Measurements from ENCODE around the gene PSTPIP2. TPM values are rescaled to one million over a fixed set of nuclear protein-coding genes. Genes with fewer than 3 reads are reported as not detected.

Gene PSTPIP2
- total and polyA plus RNA-seq, 2 donors (not counting 3 experiments of a cell fraction or from before 2014, with no cell fraction given), result 1.6 to 4.9 TPM

- no peak overlapping the region for H3K9ac ChIP-seq (replicated peaks; ENCODE audit: extremely low read depth, insufficient read depth, low read length)
- H3K79me2 ChIP-seq (ENCODE audit: control insufficient read depth, insufficient read depth, low read length), result no peaks in the 10 kb centered on the region
- intact Hi-C loops (cut with micrococcal nuclease) (no loop called here), dilution Hi-C loops (cut with MboI; ENCODE audit: extremely low pct_ligation_motif_present, low sequenced_read_pairs) (no loop called here)
- no peak overlapping the region for H3K4me2 ChIP-seq (ENCODE audit: insufficient read depth, low read length)
- H3K27me3 ChIP-seq (ENCODE audit: control insufficient read depth in 2 of 2, insufficient read depth in 2 of 2, low read length in 2 of 2), result peaks cover 0 to 2% of the 10 kb centered on the region in 2 experiments
- TF ChIP-seq MYC (IDR thresholded peaks at IDR 0.05; ENCODE audit: low read depth, low read length), result no peak
- TF ChIP-seq JUN (IDR thresholded peaks at IDR 0.05; ENCODE audit: borderline replicate concordance, insufficient read depth, insufficient read length, low read depth), result no peak
- TF ChIP-seq CTCF (IDR thresholded peaks at IDR 0.05; ENCODE audit: extremely low read depth in 1 of 2, insufficient read depth in 1 of 2, low read depth in 1 of 2, low read length in 2 of 2), result no peak
- TF ChIP-seq POLR2AphosphoS5 (IDR thresholded peaks at IDR 0.05; ENCODE audit: insufficient read depth, low read depth, low read length), result no peak
- TF ChIP-seq POLR2A (IDR thresholded peaks at IDR 0.05; ENCODE audit: low read depth, low read length), result no peak
- no peak for TF ChIP-seq GATA2 (IDR thresholded peaks at IDR 0.05; ENCODE audit: insufficient read depth, insufficient read length, low read depth, low read length)
- no peak for TF ChIP-seq MAX (IDR thresholded peaks at IDR 0.05; ENCODE audit: insufficient read depth, insufficient read length)
- no peak for TF ChIP-seq EZH2 (IDR thresholded peaks at IDR 0.05; ENCODE audit: borderline replicate concordance, low read depth, low read length, severe bottlenecking)
- no peak for TF ChIP-seq FOS (IDR thresholded peaks at IDR 0.05; ENCODE audit: borderline replicate concordance, insufficient read depth, low read length)
- H4K20me1 ChIP-seq (replicated peaks; ENCODE audit: control insufficient read depth, extremely low read depth, insufficient read depth, low read length), result no peaks in the 10 kb centered on the region
- POLR2A ChIA-PET, result no interaction called here
- no peaks in the 10 kb centered on the region for H3K9me3 ChIP-seq (replicated peaks; ENCODE audit: control insufficient read depth, insufficient read depth, low read length)
- BruUV-seq (replicated peaks), result no TSS peak
- H3K4me3 ChIP-seq (replicated peaks in 1 of 3; ENCODE audit: insufficient read depth in 1 of 3, low read depth in 1 of 3, low read length in 3 of 3), result no peak overlapping the region
- H3K9me1 ChIP-seq (replicated peaks; ENCODE audit: control insufficient read depth, extremely low read depth, insufficient read depth, low read length), result no peaks in the 10 kb centered on the region
- no peaks in the 10 kb centered on the region for H3K4me1 ChIP-seq (ENCODE audit: control insufficient read depth, extremely low read depth, insufficient read depth, low read length)
- FAIRE-seq (no peak), DNase-seq (ENCODE audit: low read depth, low spot score) (no peak)
- H3K27ac ChIP-seq (ENCODE audit: insufficient read depth, low read depth, low read length), result no peak overlapping the region
- no peak overlapping the region for H2AFZ ChIP-seq (ENCODE audit: low read depth, low read length)
- CTCF ChIA-PET, result interaction anchor here (1.5 kb wide), 2 partner anchors 10 to 28 kb away, joined by 3 to 4 read pairs; no protein-coding TSS in a partner anchor
- H3K36me3 ChIP-seq (ENCODE audit: control insufficient read depth in 2 of 2, extremely low read depth in 1 of 2, insufficient read depth in 2 of 2, low read length in 2 of 2), result no peaks in the 10 kb centered on the region
Measured at GRCh38 chr18:46046126-46046525, 25.9 kb downstream of the PSTPIP2 start.

Data from endothelial cell of umbilical vein (primary cell).